ENCODE measurements around the gene TAS1R1.
"Not testable (repeated sequence)": the region's sequence is repeated elsewhere in the genome, so short reads cannot be mapped to it uniquely, and the experiment has no call there.

DNA sequence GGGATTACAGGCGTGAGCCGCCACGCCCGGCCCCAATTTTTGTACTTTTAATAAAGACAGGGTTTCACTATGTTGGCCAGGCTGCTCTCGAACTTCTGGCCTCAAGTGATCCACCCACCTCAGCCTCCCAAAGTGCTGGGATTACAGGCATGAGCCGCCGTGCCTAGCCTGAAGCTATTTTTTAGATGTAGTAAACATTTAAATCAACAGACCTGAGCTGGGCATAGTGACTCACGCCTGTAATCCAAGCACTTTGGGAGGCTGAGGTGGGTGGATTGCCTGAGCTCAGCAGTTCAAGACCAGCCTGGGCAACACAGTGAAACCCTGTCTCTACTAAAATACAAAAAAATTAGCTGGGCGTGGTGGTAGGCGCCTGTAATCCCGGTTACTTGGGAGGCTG, 4.1 kb downstream of the TAS1R1 start:
- TF ChIP-seq CTCF (conservative IDR thresholded peaks at IDR 0.05; ENCODE audit: low read depth in 2 of 2); POLR2AphosphoS5 (IDR thresholded peaks at IDR 0.05; ENCODE audit: low read depth); CREB1 (CRISPR knock-in tag; IDR thresholded peaks at IDR 0.05; ENCODE audit: low read depth); EZH2 (IDR thresholded peaks at IDR 0.05; ENCODE audit: low read depth, unreplicated experiment); EZH2phosphoT487 (IDR thresholded peaks at IDR 0.05; ENCODE audit: unreplicated experiment); JUNB (IDR thresholded peaks at IDR 0.05; ENCODE audit: unreplicated experiment); ETS1 (IDR thresholded peaks at IDR 0.05); NANOG (IDR thresholded peaks at IDR 0.05; ENCODE audit: borderline replicate concordance); ZNF114 (CRISPR knock-in tag; IDR thresholded peaks at IDR 0.05); STAT1 (IDR thresholded peaks at IDR 0.05; ENCODE audit: unreplicated experiment); ZNF331 (CRISPR knock-in tag; IDR thresholded peaks at IDR 0.05; ENCODE audit: low read depth); ZNF462 (CRISPR knock-in tag; IDR thresholded peaks at IDR 0.05): not testable (repeated sequence)
- TF ChIP-seq, protein P1, sequence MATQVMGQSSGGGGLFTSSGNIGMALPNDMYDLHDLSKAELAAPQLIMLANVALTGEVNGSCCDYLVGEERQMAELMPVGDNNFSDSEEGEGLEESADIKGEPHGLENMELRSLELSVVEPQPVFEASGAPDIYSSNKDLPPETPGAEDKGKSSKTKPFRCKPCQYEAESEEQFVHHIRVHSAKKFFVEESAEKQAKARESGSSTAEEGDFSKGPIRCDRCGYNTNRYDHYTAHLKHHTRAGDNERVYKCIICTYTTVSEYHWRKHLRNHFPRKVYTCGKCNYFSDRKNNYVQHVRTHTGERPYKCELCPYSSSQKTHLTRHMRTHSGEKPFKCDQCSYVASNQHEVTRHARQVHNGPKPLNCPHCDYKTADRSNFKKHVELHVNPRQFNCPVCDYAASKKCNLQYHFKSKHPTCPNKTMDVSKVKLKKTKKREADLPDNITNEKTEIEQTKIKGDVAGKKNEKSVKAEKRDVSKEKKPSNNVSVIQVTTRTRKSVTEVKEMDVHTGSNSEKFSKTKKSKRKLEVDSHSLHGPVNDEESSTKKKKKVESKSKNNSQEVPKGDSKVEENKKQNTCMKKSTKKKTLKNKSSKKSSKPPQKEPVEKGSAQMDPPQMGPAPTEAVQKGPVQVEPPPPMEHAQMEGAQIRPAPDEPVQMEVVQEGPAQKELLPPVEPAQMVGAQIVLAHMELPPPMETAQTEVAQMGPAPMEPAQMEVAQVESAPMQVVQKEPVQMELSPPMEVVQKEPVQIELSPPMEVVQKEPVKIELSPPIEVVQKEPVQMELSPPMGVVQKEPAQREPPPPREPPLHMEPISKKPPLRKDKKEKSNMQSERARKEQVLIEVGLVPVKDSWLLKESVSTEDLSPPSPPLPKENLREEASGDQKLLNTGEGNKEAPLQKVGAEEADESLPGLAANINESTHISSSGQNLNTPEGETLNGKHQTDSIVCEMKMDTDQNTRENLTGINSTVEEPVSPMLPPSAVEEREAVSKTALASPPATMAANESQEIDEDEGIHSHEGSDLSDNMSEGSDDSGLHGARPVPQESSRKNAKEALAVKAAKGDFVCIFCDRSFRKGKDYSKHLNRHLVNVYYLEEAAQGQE (IDR thresholded peaks at IDR 0.05; ENCODE audit: unreplicated experiment) = not testable (repeated sequence)
